ENCODE results near the gene OR2D2. TPM values are rescaled to one million over a fixed set of nuclear protein-coding genes. Genes with fewer than 3 reads are reported as not detected.
A peak's percentile ranks its signal among the peaks of the same experiment; 100 is the strongest.

OR2D2 gene
- total RNA-seq, 4 donors from 2014 or later, result not detected

DNA sequence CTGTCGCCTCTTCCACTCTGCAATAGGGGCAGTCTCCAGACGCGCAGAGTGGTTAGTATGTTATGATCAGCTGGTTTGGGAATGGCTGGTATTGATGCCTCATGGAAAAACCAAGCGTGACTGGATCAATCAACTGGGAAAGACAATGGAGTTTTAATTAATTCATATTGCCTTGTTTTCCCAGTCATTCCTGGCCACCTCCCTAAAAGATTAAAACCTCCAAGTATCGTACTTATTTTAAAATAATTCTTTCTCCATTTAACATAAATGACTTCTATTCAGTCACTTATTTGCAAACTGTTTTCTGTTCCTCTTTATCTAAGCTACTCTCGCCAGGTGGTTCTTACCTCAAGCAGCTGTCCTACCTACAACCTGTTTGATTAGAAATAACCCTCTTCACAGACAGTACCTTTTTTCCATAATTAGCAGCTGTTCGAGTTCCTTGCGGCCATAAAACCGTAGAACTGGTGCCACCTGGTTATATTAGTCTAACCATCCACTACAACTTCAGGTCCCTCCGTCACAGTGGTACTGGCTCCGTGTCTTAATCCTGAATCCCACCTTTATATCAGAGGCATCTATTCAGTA is 34.8 kb upstream of the OR2D2 start:
- Histone ChIP-seq H3K9me3 (no peaks in the 10 kb centered on the region), H3K36me3 (no peaks in the 10 kb centered on the region), H3K4me3 (peak overlapping the region; percentile 56 to 73 (median 62)), H3K4me1 (peaks cover 8 to 16% (median 15%) of the 10 kb centered on the region in 4 donors), H3K27ac (replicated peaks in 1 of 4) (peak overlapping the region in 1 of 4 donors; percentile 25), H3K27me3 (peaks cover 0 to 25% (median 0%) of the 10 kb centered on the region in 4 donors)
- DNase-seq (ENCODE audit: extremely low spot score), result no peak
- TF ChIP-seq POLR2A (IDR thresholded peaks at IDR 0.05; ENCODE audit: low read depth) (no peak), POLR2AphosphoS5 (IDR thresholded peaks at IDR 0.05) (no peak), CTCF (IDR thresholded peaks at IDR 0.05) (no peak), EP300 (IDR thresholded peaks at IDR 0.05) (no peak)
- intact Hi-C loops (cut with DNase I), result no loop called here
- WGBS, result 16% methylated on average over 11 of the region's 11 CpGs

DNA sequence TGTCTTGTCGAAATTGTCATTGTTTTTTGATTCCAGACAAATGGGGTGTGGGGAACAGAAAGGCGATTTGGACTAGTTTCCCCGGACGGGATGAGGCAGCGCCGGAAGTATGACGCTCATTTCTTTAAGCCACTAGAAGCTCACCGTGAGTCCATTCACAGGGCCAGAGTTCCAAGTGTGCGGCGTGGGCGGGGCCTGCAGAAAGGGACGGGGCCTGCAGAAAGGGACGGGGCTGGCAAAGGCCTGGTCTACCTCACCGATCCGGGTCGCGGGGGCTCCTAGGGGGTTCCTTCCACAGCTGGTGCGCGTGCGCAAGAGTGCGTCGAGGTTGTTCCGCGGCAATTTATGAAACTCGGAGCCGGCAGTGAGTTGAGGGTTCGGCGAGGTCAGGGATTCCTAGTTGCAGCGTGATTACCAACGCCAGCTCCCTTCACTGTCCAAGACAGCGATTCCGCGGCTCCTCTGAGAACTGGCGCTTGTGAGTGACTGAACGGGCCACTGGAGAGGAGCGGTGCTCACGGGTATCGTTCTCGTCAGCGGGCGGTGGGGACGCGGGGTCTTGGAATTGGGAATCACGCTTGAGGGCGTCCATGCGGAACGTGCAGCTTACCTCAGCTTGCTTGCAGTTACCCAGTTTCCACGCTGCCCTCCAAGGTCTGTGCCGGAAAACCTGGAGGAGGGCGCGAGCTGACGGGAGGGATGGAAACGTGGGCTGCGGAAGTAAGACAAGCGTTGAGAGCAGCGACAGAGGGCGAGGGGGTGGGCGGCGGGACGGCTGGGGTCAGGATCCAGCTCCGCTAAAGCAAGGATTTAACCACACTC is 34.1 kb upstream of the OR2D2 start, which contains the start of gene ZNF215:
TSS of gene ZNF215 (plus strand) at position 219 of the 822 bp plus-strand sequence. CDS start 5,847 bp downstream, outside the sequence.
- intact Hi-C loops (cut with DNase I), result no loop called here
- Histone ChIP-seq H3K36me3 (no peaks in the 10 kb centered on the region), H3K4me3 (peak within 1 kb of the TSS; percentile 56 to 73 (median 62)), H3K4me1 (peaks cover 8 to 16% (median 15%) of the 10 kb centered on the region in 4 donors), H3K27ac (replicated peaks in 1 of 4) (peak within 1 kb of the TSS; percentile 22 to 56 (median 38)), H3K9me3 (no peaks in the 10 kb centered on the region), H3K27me3 (peaks cover 0 to 25% (median 0%) of the 10 kb centered on the region in 4 donors)
- no peak for DNase-seq (ENCODE audit: extremely low spot score)
- WGBS, result 3% methylated on average over 33 of the region's 61 CpGs
- TF ChIP-seq POLR2A (IDR thresholded peaks at IDR 0.05; ENCODE audit: low read depth) (no peak), CTCF (IDR thresholded peaks at IDR 0.05) (no peak), POLR2AphosphoS5 (IDR thresholded peaks at IDR 0.05) (no peak), EP300 (IDR thresholded peaks at IDR 0.05) (no peak)

- no peak for TF ChIP-seq POLR2A (IDR thresholded peaks at IDR 0.05; ENCODE audit: low read depth)
- TF ChIP-seq CTCF (IDR thresholded peaks at IDR 0.05), result no peak
- no peak for TF ChIP-seq POLR2AphosphoS5 (IDR thresholded peaks at IDR 0.05)
- TF ChIP-seq EP300 (IDR thresholded peaks at IDR 0.05), result no peak
- intact Hi-C loops (cut with DNase I), result no loop called here
- H3K4me1 ChIP-seq, result peaks cover 8 to 16% (median 15%) of the 10 kb centered on the region in 4 donors
- DNase-seq (ENCODE audit: extremely low spot score), result no peak
- H3K9me3 ChIP-seq, result no peaks in the 10 kb centered on the region
- H3K4me3 ChIP-seq, result peak overlapping the region; percentile 56 to 73 (median 62)
- no peaks in the 10 kb centered on the region for H3K36me3 ChIP-seq
- WGBS, result 53% methylated on average over 2 of the region's 2 CpGs
- peaks cover 0 to 25% (median 0%) of the 10 kb centered on the region in 4 donors for H3K27me3 ChIP-seq
- H3K27ac ChIP-seq (replicated peaks in 1 of 4), result peak overlapping the region in 2 of 4 donors; percentile 23 to 56
These were observed 33.4 kb upstream of the OR2D2 start for GRCh38 chr11:6925636-6926207.

DNA sequence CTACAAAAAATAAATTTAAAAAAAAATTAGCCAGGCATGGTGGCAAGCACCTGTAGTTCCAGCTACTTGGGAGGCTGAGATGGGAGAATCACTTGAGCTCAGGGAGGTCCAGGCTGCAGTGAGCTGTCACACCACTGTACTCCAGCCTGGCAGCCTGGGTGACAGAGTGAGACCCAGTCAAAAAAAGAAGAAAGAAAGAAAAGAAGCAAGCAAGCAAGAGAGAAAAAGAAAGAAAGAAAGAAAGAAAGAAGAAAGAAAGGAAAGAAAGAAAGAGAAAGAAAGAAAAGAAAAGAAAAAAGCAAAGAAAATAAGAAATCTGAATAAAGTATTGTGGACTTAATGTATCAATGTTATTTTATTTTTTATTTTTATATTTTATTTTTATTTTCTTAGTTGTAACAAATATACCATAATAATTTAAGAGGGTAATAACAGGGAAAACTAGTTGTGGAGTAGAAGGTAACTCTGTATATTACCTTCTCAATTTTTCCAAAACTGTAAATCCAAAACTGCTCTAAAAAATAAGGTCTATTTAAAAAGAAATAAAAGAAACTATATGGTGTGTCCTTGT is 32.8 kb upstream of the OR2D2 start:
- Histone ChIP-seq H3K27me3 (peaks cover 0 to 25% (median 0%) of the 10 kb centered on the region in 4 donors), H3K36me3 (no peaks in the 10 kb centered on the region), H3K9me3 (no peaks in the 10 kb centered on the region), H3K27ac (replicated peaks in 1 of 4) (no peak overlapping the region), H3K4me1 (peaks cover 8 to 16% (median 15%) of the 10 kb centered on the region in 4 donors), H3K4me3 (no peak overlapping the region)
- no peak for DNase-seq (ENCODE audit: extremely low spot score)
- intact Hi-C loops (cut with DNase I), result no loop called here
- TF ChIP-seq POLR2A (IDR thresholded peaks at IDR 0.05; ENCODE audit: low read depth) (no peak), CTCF (IDR thresholded peaks at IDR 0.05) (no peak), EP300 (IDR thresholded peaks at IDR 0.05) (no peak), POLR2AphosphoS5 (IDR thresholded peaks at IDR 0.05) (no peak)
